HuH-7.5 (cell line): Measurements from ENCODE around the gene SLC25A23.
"Not testable (repeated sequence)": the region's sequence is repeated elsewhere in the genome, so short reads cannot be mapped to it uniquely, and the experiment has no call there.

Experiments
- DNase-seq: peaks from one replicate; pipeline ENCODE4 v3.0.0; 2011; ENCODE audit warnings: low spot score

Gene SLC25A23

DNA sequence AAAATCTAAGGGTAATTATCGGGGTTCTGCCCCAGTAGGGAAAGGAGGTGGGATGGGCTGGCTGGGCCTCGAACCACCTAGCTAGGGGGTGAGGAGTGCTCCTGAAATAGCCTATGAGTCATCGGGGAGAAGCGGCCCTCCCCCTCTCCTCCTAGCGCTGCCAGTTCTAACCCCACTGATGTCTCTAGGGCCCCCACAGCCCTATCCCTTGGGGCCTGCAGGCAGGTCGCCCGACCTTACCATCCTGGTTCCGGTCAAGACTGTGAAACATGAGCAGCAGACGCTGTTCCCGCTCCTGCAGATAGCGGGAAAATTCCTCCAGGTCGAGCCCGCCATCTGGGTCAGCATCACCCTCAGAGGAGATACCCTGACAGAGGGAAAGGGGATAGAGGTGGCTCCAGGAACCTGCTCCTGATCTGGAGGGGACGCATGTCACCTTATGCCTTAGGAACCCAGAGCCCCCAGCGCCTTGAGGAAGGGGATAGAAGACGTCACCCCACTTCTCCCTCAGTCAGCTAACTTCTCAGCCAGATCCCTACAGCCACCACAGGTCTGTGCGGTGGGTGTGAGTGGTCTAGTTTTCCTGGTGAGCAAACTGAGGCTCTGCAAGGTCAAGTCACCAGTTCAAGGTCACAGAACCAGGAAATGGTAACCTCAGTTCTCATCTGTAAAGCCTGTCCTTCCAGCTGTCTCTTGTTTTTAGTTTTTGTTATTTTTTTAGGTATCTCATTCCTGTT lies 1.5 kb downstream of the SLC25A23 start:
- no peak for DNase-seq

DNA sequence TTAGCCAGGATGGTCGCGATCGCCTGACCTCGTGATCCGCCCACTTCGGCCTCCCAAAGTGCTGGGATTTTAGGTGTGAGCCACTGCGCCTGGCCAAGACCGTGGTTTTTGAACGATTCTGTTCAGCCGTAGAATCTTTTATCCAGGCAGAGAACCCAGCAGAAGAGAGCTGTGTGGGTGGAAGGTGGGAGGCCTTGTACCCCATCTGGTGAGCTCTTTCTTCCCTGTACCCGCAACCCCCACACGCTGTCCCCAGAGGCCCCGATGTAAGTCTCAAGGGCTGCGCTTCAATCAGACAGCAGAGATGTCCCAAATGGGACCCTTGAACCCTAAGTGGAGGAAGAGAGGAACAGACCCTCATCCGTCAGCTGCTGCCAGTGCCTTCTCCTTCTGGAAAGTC lies 3.7 kb downstream of the SLC25A23 start:
- no peak for DNase-seq

DNA sequence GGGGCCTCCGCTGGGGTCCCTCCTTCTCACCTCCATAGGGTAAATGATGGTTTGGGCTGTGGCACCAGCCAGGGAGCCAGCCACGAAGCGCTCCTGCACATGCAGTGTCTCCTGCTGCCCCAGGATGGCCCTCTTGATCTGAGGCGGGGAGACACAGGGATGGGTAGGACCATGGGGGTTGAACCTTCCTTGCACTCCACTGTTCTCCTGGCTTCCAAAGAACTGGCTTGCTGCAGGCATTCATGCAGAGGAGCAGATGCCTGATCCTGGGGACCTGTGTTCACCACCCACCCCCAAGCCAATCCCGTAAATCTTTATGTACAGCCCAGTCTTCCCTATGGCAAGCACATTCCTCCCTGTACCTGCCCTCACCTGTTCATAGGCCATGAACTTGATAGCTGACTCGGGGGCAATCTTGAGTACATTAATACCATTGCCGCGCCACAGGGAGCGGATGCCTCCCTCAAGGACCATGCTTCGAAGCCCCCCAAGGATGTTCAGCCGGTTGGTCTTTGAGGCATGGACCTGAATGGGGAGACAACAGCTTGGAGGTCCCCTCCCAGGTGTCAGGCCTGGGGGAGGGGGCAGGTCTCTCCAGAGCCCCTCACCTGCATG lies 5.5 kb downstream of the SLC25A23 start:
- no peak for DNase-seq

DNA sequence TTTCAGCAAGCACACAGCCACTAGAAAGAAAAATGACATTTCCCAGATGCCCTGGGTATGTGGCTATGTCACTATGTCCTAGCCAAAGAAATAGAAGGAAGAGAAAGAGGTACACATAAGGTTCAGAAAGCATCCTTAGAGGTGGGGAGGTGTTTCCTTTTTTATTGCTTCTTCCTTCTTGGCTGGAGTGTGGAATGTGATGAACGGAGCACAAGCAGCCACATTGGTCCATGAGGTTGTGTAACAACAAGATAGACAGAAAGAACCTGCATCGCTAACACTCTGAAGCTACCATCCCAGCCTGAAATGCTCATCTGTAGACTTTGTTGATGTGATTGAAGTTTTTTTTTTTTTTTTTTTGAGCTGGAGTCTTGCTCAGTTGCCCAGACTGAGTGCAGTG lies 6.7 kb downstream of the SLC25A23 start:
- DNase-seq = no peak

DNA sequence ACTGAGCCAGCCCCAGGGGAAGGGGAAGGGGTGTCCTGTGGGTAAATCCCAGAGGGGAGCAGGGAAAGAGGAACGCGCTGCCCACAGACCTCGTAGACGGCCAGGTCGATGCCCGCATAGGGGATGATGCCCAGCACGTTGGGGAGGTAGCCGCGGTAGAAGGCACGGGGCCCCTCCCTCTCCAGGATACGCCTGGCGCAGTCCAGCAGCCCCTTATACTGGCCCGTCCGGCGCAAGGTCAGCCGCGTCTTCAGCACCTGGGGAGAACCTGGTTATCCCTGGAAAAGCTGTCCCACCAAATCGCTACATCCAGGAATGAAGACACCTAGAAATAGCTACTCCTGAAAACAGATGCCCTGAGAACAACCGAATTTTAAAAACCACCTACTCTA lies 7.4 kb downstream of the SLC25A23 start:
- no peak for DNase-seq

DNA sequence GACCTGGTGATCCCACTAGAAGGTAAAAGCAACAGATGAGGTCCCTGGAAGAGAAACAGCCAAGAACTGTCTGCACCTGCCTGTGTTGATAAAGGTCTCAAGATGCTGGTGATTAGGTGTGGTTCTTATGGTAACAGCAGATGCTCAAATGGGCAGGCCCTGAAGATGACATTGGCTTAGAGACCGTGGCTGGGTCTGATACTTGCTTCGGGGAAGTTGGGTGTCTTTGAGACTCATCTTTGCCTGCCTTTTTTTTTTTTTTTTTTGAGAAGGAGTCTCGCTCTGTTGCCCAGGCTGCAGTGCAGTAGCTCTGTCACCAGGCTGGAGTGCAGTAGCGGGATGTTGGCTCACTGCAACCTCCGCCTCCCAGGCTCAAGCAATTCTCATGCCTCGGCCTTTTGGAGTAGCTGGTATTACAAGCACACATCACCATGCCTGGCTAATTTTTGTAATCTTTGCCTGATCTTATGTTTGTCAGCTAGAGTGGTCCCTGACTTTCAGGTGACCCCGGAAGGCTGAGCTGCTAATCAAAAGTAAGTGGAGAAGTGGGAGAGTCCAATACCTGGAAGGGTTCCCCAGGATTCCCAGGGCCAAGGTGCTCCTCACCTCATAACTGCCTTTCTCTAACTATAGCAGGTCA lies 7.9 kb downstream of the SLC25A23 start:
- DNase-seq = no peak

DNA sequence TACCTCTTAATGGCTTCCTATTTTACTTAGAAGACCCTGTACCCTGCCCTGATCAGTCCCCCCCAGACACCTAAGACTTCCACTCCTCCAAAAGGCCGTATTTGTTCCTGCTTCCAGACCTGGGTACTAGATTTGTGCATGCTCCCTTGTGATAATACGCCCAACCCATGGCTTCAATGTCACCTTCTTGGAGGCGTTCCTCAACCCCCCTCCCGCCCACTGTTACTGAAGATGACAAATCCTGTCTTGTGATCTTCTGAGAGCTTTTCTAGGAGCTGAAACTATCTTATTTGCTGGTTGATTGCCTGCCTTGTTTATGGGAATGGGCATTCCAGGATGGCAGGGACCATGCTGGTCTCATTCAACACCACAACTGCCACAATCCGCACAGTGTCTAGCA lies 9.4 kb downstream of the SLC25A23 start:
- DNase-seq = no peak

DNA sequence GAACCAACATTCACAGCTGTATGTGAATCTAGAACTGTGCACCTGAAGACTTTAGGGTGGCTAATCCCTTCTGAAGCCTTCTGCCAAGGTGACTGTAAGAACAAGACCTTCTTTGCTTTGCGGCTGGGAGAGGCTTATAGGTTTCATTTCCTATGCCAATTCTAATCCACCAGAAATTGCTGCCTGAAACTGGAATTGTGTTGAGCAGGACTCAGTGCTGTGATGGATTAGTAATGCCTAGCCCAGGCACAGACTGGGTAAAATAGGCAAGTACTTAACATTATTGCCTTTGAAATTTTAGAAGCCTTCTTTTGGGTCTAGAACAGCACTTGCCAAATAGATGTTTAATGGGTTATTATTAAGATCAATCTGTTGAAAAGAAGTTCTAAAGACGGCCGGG lies 11.5 kb downstream of the SLC25A23 start:
- DNase-seq = no peak

DNA sequence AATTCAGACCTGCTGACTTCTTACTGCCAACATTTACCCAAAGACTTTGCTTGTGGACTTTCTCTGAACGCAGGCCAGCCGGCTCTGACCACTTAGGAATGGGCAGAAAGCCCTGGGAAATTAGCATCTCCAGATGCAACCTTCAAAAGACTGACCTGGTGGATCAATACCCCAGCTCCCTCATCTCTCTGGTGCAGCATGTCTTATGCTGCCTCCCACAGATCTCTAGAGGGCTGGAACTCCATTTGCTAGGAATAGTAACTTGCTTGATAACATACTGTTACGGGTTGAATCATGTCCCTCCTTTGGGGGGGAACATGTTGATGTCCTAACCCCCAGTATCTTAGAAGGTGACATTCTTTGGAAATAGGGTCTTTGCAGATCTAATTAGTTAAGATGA lies 13.1 kb downstream of the SLC25A23 start:
- DNase-seq = no peak

DNA sequence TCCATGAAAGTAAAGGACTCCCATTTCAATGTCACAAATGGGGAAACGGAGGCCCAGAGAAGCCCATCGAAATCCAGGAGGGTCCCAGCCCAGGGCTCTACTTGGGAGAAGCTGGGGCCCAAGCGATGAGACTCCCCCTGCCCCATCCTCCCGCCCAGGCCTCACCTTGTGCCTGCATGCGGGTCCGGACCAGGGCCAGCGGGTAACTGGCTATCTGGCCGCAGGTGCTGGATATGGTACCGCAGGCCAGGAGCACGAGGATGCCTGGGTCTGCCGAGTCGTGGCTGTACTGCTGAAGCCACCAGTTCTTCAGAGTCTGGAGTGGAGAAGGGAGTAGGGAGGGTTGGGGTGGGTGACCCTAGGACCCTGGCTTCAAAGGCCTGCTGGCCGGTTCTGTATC lies 15.6 kb downstream of the SLC25A23 start:
- DNase-seq = no peak

DNA sequence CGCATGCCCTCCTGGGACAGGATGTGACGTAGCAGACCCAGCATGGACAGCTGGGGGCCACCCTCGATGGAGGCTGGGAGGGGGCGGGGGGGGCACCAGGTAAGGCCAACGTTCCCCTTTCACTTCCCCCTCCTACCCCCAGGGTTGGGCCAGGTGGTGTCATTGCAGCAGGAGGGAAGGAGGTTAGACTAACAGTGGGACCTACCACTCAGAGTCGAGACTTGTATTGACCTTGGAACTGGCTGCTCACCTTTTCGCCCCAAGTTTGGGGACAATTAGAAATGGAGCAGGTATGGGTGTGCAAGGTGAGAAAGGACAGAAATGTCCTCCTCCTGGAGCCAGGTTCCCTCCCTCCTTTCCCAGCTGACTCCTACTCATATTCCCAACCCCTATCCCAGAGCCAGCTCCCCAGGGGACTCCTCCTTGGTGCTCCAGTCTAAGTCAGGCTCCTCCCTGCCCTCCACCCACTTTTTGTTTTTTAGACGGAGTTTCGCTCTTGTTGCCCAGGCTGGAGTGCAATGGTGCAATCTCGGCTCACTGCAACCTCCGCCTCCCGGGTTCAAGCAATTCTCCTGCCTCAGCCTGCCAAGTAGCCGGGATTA lies 17.4 kb downstream of the SLC25A23 start:
- DNase-seq = no peak

DNA sequence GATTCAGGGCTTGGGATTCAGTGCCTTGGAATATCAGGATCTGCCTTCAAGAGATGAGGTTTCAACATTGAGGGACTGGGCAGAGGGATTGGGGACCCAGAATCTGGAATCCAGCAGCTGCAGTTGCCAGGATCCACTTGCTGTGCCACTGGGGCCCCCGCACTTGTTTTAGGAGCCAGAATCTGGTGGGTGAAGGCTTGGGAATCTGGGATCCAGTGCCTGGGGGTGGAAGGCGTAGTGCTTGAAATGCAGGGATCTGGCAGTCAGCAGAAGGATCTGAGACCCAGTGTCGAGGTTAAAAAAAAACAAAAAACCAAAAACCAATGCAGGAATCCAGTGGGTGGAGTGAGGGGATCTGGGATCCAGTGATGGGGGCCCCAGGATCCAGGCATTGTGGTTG lies 18.7 kb downstream of the SLC25A23 start:
- DNase-seq = no peak

DNA sequence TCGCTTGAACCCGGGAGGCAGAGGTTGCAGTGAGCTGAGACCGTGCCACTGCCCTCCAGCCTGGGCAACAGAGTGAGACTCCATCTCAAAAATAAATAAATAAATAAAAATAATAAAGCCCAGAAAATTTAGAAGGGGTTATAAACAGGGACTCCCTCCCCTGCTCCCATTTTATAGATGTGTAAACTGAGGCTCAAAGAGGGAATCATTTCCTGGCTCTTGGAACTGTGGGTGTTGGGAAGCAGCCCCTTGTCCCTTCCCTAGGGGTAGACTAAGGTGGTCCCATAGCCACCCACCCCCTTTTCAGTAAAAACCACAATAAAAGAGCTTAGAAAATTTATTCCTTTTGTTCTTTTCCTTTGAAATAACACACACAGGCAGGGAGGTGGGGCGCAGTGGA lies 19.8 kb downstream of the SLC25A23 start:
- no peak for DNase-seq

DNA sequence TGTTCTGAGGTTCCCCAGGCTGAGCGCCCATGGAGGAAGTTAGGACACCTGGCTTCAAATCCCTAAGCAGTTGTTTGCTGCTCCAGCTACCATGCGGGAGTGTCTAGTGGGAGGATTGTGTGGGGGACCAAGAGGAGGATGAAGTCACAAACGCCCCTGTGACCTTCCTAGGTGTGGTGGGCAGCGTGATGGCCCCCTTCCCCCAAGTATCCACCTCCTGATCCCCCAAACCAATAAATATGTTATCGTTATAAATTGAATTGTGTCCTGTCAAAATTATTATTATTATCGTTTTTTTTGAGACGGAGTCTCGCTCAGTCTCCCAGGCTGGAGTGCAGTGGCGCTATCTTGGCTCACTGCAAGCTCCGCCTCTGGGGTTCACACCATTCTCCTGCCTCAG lies 25.9 kb downstream of the SLC25A23 start, which contains the start of gene SLC25A41:
Gene SLC25A41 (minus strand): TSS at position 101 of the 400 bp plus-strand sequence. CDS start 70 bp downstream, at position 31.
- DNase-seq = no peak

DNA sequence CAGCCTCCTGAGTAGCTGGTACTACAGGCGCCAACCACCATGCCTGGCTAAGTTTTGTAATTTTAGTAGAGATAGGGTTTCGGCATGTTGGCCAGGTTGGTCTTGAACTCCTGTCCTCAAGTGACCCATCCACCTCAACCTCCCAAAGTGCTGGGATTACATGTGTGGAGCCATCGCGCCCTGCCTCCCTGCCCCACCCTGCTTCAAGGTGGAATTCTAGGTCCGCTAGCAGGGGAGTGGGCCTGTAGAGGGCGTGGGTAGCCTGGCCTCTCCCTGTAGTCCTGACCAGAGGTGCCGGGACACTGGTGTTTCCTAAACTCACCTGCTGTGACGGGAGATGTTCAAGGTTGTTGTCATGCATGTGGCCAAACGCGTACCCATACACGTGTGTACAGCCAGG lies 26.4 kb downstream of the SLC25A23 start:
- DNase-seq = no peak

DNA sequence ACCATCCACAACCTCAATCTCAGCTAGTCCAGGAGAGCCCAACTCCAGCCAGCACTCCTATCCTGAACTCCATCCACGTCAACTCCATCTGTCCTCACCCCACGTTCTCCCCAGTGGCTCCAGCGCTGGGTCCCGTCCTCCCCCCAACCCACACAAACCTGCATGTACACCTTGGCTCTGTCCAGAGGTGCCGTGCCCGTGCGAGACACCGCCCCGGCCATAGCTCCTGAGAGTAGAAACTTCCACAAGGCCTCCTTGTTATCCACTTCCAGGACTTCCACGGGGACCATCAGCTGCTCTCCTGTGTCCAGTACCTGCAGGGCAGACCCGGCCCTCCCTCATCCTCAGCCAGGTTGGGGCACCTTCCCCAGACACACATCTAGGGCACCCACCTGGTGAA lies 27.7 kb downstream of the SLC25A23 start:
- no peak for DNase-seq

DNA sequence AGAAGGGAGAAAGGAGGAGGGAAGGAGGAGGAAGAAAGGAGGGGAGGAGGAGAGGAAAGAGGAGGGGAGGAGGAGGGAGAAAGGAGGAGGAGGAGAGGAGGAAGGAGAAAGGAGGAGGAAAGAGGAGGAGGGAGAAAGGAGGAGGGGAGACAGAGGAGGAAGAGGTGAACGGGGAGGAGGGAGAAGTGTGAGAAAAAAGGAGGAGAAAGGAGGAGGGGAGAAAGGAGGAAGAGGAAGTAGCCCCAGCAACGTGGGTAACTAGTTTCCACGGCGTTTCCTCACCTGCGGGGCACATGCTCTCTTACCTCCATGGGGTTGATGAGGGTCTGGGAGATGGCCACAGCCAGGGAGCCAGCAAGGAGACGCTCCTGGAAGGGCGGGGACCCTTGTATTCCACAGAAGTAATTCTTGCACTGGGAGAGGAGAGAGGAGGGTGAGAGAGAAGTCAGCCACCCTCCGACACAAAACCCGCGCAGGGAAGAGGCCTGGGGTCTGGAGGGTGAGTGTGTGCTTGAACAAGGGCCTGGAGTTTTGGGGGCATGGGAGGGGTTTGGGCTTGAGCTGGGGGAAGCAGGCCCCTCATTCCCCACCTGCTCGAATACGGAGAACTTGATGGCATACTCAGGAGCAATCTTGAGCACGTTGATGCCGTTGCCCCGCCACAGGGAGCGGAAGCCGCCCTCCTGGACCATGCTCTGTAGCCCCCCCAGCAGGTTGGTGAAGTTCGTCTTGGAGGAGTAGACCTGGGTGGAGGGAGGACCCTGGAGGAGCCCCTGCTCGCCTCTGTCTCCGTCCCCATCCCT lies 30.0 kb downstream of the SLC25A23 start:
- no peak for DNase-seq

DNA sequence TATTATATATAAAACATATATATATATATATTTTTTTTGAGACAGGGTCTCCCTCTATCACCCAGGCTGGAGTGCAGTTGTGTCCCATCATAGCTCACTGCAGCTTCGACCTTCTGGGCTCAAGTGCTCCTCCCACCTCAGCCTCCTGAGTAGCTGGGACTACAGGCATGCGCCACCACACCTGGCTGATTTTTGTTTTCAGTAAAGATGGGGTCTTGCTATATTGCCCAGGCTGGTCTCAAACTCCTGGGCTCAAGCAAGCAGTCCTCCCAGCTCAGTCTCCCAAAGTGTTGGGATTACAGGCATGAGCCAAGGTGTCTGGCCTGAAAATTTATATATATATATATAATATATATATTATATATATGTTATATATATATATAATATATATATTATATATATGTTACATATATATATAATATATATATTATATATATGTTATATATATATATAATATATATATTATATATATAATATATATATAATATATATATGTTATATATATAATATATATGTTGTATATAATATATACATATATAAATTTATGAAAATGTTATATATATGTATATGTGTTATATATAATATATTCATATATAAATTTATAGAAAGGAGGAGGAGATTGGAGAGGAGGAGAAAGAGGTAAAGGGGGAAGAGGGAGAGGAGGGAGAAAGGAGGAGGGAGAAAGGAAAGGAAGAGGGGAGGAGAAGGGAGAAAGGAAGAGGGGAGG lies 30.7 kb downstream of the SLC25A23 start:
- not testable (repeated sequence) for DNase-seq

DNA sequence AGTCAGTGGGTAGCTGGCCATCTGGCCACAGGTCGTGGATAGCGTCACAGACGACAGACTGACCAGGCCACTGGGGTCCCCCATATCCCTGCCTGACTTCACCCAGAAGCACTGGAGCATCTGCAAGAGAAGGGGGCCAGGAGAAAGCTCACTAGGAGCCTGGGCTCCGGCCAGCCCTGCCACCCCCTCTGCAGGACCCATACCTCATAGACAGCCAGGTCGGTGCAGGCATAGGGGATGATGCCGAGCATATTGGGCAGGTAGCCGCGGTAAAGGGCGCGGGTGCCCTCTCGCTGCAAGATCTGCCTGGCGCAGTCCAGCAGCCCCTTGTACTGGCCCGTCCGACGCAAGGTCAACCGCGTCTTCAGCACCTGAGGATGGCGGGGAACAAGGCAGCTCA lies 32.5 kb downstream of the SLC25A23 start:
- no peak for DNase-seq

DNA sequence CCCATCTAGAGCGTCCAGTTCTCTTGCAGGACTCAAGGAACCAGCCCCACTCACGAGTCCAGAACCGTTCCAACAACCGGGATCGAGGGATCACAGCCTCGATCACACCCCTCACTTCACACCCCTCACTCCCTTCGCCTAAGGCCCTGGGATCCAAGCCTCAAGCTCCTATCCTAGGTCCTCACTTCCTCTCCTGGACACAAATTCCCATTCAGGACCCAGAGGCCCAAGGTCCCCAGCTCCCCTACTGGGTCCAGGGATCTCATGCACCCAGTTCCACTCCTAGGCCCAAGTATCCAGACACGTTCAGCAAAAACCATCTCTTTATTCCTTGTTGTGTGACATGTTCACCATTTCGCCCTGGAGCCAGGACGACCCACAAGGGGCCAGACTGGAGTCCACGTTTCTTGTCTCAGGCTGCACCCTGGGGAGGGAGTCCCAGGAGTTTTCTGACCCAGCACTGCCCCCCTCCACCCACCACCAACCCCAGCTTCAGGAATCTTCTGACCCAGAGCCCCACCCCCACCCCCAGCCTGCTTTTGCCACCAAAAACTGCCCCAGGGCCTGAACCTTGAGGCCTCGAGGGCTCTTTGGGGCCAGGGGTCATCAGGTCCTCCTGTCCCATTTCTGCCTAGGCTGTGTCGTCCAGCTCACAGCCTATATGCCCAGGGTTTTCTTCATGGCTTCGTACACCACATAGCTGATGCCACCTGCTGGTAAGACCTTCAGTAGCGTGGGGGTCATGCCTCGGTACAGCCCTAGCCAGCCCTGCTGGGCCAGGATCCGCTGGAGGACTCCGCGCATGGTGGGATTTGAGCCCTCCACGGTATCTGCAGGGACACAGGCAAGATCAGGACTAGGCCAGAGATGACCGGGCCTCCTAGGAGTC lies 33.6 kb downstream of the SLC25A23 start:
- DNase-seq = no peak
